Measurements from ENCODE around the gene MOCS2. TPM values are rescaled to one million over a fixed set of nuclear protein-coding genes. Genes with fewer than 3 reads are reported as not detected.

Gene MOCS2
- total RNA-seq, 1 donor from 2014 or later = 41.4 TPM

- DNase-seq (ENCODE audit: low spot score) (no peak), ATAC-seq (no peak)
- intact Hi-C loops (cut with DNase I) = loop anchor here (10.0 kb wide), 1 partner anchor 145 kb away; no protein-coding TSS in a partner anchor
Measured at GRCh38 chr5:53099546-53099945, 10.0 kb downstream of the MOCS2 start.

GRCh38 chr5:53095931-53096525, 13.5 kb downstream of the MOCS2 start:
- DNase-seq (ENCODE audit: low spot score) (peak; percentile 76), ATAC-seq (peak; percentile 67)
- intact Hi-C loops (cut with DNase I) = loop anchor here (10.0 kb wide), 1 partner anchor 141 kb away; no protein-coding TSS in a partner anchor

GRCh38 chr5:53095217-53095616, 14.3 kb downstream of the MOCS2 start:
- intact Hi-C loops (cut with DNase I) = loop anchor here (10.0 kb wide), 1 partner anchor 140 kb away; no protein-coding TSS in a partner anchor
- ATAC-seq (no peak), DNase-seq (ENCODE audit: low spot score) (no peak)

GRCh38 chr5:53092242-53092641, 17.3 kb downstream of the MOCS2 start:
- intact Hi-C loops (cut with DNase I) = loop anchor here (10.0 kb wide), 1 partner anchor 137 kb away; no protein-coding TSS in a partner anchor

GRCh38 chr5:53091289-53091688, 18.3 kb downstream of the MOCS2 start:
- ATAC-seq = no peak
- DNase-seq (ENCODE audit: low spot score) = no peak
- intact Hi-C loops (cut with DNase I) = loop anchor here (10.0 kb wide), 1 partner anchor 136 kb away; no protein-coding TSS in a partner anchor

More at GRCh38 chr5:53092242-53092641, 17.3 kb downstream of the MOCS2 start:
- DNase-seq (ENCODE audit: low spot score) (no peak), ATAC-seq (no peak)

GRCh38 chr5:53090229-53090628, 19.3 kb downstream of the MOCS2 start:
- DNase-seq (ENCODE audit: low spot score) (no peak), ATAC-seq (no peak)
- intact Hi-C loops (cut with DNase I) = loop anchor here (10.0 kb wide), 1 partner anchor 135 kb away; no protein-coding TSS in a partner anchor

- DNase-seq (ENCODE audit: low spot score) (no peak), ATAC-seq (no peak)
- intact Hi-C loops (cut with DNase I) = no loop called here
Measured at GRCh38 chr5:53089481-53089991, 20.0 kb downstream of the MOCS2 start.

- DNase-seq (ENCODE audit: low spot score) = peak; percentile 65
- peak; percentile 75 for ATAC-seq
- intact Hi-C loops (cut with DNase I) = no loop called here
Measured at GRCh38 chr5:53087621-53088121, 21.9 kb downstream of the MOCS2 start.

GRCh38 chr5:53087171-53087570, 22.4 kb downstream of the MOCS2 start:
- ATAC-seq = no peak

GRCh38 chr5:53084546-53085255, 24.9 kb downstream of the MOCS2 start:
- DNase-seq (ENCODE audit: low spot score) (no peak), ATAC-seq (no peak)
- intact Hi-C loops (cut with DNase I) = no loop called here

More at GRCh38 chr5:53087171-53087570, 22.4 kb downstream of the MOCS2 start:
- intact Hi-C loops (cut with DNase I) = no loop called here
- no peak for DNase-seq (ENCODE audit: low spot score)

- no peak for DNase-seq (ENCODE audit: low spot score)
- no peak for ATAC-seq
- intact Hi-C loops (cut with DNase I) = no loop called here
Measured at GRCh38 chr5:53083927-53084326, 25.6 kb downstream of the MOCS2 start.

- intact Hi-C loops (cut with DNase I) = no loop called here
- DNase-seq (ENCODE audit: low spot score) = no peak
- no peak for ATAC-seq
Measured at GRCh38 chr5:53080271-53080670, 29.3 kb downstream of the MOCS2 start.

GRCh38 chr5:53076014-53076583, 33.5 kb downstream of the MOCS2 start:
- intact Hi-C loops (cut with DNase I) = no loop called here
- DNase-seq (ENCODE audit: low spot score) (no peak), ATAC-seq (no peak)

GRCh38 chr5:53073348-53073747, 36.2 kb downstream of the MOCS2 start:
- ATAC-seq (no peak), DNase-seq (ENCODE audit: low spot score) (no peak)
- intact Hi-C loops (cut with DNase I) = no loop called here

GRCh38 chr5:53071738-53072137, 37.8 kb downstream of the MOCS2 start:
- intact Hi-C loops (cut with DNase I) = no loop called here
- DNase-seq (ENCODE audit: low spot score) = no peak
- ATAC-seq = no peak

GRCh38 chr5:53071298-53071697, 38.3 kb downstream of the MOCS2 start:
- no peak for ATAC-seq
- intact Hi-C loops (cut with DNase I) = no loop called here

GRCh38 chr5:53069626-53070025, 39.9 kb downstream of the MOCS2 start:
- ATAC-seq = no peak
- no peak for DNase-seq (ENCODE audit: low spot score)
- intact Hi-C loops (cut with DNase I) = no loop called here

More at GRCh38 chr5:53071298-53071697, 38.3 kb downstream of the MOCS2 start:
- DNase-seq (ENCODE audit: low spot score) = no peak

GRCh38 chr5:53068291-53068836, 41.2 kb downstream of the MOCS2 start:
- no peak for DNase-seq (ENCODE audit: low spot score)
- intact Hi-C loops (cut with DNase I) = no loop called here
- no peak for ATAC-seq

GRCh38 chr5:53067641-53068040, 41.9 kb downstream of the MOCS2 start:
- no peak for ATAC-seq

More at GRCh38 chr5:53067641-53068040, 41.9 kb downstream of the MOCS2 start:
- intact Hi-C loops (cut with DNase I) = no loop called here
- DNase-seq (ENCODE audit: low spot score) = no peak

Data from sciatic nerve (tissue), 2 donors.